GM19463 (cell line): ENCODE measurements around the gene RXRA.

Experiments used
- ATAC-seq: cut with Tn5 transposase; IDR thresholded peaks from one replicate; pipeline ENCODE4 v1.9.1; 2021; ENCODE audit warnings: mild to moderate bottlenecking, moderate library complexity; ENCODE audit not compliant: unreplicated experiment

RXRA gene

DNA sequence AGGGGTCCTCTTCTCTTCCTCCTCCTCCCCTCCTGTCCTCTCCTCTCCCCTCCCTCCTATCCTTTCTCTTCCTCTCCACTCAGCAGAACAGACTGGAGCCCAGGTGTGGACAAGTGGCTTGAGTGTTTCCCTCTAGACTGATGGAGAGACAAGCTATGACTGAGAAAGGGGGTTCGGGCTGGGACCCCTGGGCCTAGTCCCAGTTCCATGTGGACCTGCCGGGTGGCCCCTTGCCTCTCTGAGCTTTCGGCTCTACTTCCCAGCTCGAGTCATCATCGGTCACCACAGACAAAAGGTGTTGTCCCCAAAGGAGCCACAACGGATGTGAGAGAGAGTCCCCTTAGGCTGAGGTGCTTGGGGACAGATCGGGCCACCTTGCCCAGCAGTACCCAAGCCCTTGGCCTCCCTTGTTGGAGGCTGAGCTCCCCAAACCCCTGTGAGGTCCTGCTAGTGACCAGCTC, 3.4 kb upstream of the RXRA start:
- ATAC-seq, result no peak

DNA sequence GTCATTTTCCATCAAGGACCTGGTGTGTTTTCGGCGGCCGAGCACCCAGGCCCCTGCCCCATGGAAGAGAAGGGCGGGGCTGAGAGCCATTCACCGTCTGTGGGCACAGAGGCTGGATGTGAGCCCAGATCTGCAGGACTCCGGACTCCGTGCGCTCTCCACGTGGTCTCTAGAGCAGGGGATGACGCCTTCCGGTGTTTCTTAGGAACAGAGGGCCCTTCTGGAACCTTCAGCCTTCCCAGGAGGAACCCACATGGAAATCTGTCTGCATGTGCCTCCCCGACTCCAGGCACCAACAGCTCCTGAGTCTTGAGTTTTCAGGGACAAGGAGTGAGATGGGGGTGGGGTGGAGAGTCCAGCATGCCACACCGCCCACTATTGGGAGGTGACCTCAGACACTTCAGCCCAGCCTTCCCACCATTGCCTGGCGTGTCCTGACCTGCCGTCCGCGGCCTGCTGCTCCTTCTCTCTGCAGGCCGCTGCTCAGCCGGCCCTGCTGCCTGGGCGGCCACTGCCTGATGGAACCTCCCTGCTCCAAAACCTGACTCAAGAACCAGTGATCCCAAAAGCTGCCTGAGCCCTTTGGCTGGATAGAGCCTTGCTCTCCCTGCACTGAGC, 2.4 kb upstream of the RXRA start:
- ATAC-seq, result no peak

DNA sequence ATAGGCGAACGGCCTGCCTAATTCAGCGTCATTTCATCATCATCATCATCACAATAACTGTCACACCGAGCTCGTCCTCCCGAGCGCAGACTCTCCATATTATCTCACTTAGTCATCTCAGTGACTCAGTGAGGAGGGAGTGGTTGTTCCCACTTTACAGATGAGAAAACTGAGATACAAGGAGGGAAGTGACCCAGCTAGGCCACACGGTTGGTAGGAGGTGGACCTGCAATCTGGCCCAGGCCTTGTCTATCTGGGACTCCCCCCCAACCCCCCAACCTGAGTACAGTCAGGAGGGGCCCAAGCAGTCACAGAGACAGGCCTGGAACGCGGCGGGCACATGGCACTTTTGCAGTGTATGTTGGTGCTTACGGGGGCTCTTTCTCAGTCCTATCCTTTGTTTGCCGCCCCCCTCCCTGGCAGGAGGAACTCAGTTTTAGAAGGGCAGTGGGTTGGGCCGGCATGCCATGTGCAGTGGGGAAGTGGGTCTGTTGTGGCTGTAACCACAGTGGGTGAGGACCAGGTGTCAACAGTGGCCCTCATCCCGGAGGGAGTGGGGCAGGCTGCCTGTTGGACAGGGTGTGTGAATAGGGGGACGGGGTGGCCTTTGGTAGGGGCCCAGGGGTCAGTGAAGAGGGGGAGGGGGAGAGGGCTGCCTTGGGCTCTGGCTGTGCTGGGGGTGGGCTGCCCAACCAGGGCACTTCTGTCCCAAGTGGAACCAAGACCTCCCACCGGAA, 1.7 kb upstream of the RXRA start:
- no peak for ATAC-seq

DNA sequence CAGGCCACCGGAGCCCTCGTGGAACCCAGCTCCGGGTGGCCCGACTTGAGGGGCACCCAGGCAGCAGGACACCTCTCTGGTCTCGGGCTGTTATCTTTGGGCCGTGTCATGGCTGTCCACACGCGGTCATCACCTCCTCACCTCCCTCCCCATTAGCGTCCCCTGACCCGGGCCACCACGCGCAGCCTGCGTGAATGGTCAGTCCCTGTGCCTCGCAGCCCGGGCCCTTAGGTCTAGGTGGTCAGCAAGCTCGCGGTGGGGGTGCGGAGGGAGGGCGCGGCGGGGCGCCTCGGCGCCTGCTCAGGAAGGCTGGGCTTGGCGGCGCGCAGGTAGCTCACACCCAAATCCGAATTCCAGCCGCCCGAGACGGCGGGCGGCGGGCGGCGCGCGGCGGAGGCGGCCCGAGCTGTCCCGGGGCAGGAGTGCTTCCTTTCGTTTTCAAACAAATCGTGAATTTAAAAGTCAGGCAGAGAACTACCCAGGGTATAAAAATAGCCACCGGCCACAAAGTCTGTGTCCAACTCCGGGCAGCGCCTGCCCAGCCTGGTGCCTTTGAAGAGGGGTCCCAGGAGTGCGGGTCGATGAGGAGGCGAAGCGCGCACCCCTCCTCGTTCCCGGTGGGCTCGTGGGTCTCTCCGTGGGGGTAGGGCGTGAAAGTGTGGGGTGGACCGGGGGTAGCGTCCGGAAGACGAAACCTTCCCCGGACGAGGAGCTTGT, 1.0 kb upstream of the RXRA start:
- ATAC-seq, result no peak

DNA sequence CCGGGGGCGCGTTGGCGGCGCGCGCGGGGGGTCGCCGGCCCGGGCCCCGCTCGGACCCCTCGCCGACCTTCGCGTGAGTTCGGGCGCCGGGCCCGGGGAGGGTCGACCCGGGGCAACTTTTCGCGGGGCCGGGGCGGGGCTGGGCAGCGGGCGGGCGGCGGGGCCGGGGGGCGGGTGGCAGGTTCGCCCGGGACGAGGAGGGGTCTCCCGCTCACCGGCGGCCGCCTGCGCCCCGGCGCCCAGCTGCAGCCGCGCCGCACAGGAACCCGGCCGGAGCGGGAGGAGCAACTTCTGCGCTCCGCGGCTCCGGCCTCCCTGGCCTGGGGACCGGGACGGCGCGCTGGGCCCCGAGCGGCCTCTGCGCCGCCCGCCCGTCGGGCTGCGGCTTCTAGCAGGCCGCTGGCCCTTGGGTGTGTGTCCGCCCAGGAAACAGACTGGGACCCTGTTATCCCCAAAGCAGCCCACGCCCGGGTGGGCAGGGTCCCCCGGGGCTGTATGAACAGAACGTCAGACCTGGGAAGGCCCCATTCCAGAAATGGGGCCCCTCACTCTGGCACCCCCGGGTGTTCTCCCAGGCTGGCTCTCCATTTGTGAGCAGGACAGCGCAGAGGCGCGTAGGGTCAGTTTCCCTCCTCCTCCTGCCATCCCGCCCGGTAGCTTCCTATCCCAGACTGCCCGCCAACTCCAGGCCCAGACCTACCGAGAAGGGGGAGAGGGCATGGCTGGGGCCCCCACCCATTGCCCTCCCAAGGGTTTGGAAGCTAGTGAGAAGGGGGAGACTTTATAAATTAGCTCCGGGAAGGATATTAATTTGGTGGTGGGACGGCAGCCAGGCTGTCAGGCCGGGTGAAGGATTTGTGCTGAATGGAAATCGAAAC, 708 bp downstream of the RXRA start:
- ATAC-seq, result no peak

DNA sequence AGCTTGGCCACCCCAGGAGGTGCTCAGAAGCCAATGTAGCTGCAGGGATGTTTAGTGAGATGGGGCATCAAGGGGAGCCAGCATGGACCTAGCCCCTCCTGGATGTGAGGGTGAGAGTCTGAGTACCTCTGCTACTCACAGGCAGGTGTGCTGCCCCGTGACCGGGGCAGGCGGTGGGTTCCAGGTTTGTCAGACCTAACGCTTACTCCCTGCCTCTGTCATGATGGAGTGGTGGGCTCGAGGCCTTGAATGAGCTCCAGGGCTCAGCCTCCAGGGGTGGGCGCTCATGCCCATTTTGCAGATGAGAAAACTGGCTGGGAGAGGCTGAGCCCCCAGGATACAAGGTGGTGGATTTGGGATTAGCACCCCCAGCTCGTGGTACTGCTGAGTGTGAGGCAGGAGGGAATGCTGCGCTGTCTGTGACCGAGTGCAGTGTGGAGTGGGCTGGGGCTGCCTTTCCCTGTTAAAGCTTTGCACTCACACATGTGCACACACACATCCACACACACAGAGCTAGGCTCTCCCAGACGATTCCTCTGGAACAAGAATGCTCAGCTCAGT, 1.5 kb downstream of the RXRA start:
- ATAC-seq, result no peak

DNA sequence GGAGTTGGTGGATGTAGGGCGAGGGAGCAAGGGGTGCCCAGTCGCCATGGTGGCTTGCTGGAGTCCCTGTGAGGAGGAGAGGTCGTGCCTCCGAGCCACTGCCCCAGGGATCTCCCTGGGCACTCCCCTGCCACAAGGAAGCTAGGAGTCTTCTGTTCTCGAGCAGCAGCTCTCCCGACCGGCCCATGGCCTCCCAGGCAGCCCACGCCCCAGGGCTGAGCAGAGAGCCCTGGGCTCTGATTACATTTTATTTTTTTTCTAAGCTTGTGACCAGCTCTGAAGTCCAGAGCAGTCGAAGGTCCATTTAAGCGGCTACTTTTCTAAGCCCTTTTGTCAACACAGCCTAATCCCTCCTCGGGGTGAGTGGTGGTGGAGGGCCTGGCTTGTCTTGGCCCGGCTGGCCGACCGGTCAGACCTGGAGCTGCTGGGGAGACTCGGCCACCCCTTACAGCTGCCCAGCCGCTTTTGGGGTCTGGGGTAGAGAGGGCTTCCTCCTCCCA, 2.1 kb downstream of the RXRA start:
- ATAC-seq, result no peak

DNA sequence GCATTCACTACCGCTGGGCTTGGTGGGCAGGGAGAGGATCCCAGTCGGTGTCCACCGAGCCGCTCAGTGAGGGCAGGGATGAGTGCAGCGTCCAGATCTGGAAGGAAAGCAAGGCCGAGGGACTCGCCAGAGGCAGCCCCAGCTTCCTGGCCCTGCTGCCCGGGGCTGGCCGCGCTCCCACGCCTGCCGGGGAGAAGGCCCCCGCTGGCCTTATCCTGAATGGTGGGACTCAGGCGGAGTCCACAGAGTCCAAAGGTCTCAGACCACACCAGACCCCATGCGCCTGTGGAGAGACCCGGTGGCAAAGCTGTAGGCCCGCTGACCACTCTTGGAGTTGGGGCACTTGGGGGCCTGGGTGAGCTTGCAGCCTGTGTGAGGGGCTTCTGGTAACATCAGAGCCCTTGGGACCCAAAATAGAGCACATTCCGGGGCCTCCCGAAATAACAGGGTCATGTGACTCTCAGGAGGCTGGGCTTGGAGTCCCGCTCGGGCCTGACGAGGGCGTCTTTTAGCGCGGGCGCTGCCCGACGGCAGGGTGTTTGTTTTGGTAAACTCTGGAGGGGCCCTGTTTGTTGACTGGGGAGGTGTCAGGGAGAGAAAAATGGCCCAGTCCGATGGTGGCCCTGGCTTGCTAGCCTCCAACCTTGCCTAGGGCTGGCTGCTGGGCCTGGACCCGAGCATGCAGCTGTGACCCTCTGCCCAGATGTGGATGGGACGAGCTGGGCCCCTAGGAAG, 2.8 kb downstream of the RXRA start:
- ATAC-seq, result no peak

DNA sequence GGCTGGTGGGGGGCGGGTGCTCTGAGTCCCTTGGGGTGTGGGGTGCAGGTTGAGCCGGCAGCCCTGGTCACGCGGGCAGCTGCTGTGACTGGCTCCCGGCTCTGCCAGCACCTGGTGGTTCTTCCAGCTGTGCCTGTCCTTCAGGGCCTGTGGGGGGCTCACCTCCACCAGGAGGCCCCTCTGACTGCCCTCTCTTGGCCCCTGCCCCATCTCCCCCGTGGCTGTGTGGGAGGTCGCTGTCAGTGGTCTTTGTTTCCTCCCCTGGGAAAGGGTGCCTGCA, 3.3 kb downstream of the RXRA start:
- no peak for ATAC-seq

DNA sequence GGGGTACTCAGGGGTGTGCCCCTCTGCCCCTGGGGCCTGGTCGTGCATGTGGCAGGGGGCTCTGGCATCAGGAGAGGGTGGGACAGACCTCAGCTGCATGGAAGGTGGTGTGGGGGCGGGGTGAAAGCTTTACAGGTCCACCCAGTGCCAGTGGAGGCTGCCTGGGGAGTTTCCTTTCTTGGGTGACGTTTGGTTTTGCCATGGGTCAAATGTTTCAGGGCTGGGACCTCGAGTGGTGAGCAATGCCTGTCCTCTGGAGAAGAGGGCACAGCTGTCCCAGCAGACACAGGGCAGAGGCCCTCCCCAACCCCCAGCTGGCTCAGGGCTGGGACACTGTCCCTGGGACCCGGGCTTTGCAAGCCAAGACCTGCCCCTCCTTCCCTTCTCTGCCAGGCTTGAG, 3.6 kb downstream of the RXRA start:
- no peak for ATAC-seq

DNA sequence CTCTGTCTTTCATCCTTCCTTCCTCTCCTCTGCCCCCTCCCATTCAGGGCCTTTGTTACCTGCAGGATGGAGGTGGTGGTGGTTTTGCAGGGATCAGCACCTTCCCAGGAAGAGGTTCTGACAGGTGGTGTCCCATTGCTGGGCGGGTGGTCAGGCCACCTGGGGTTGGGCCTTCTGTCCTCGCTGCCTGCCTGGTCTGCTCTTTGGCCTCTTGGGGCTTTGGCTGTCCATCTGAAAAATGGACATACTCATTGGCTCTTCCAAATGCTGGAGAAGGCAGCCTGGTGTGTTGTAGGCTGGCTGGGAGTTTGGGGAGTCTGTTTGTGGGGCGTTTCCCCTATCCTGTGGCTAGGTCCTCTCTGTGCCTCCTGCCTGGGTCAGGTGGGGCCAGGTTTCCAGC, 4.3 kb downstream of the RXRA start:
- no peak for ATAC-seq

DNA sequence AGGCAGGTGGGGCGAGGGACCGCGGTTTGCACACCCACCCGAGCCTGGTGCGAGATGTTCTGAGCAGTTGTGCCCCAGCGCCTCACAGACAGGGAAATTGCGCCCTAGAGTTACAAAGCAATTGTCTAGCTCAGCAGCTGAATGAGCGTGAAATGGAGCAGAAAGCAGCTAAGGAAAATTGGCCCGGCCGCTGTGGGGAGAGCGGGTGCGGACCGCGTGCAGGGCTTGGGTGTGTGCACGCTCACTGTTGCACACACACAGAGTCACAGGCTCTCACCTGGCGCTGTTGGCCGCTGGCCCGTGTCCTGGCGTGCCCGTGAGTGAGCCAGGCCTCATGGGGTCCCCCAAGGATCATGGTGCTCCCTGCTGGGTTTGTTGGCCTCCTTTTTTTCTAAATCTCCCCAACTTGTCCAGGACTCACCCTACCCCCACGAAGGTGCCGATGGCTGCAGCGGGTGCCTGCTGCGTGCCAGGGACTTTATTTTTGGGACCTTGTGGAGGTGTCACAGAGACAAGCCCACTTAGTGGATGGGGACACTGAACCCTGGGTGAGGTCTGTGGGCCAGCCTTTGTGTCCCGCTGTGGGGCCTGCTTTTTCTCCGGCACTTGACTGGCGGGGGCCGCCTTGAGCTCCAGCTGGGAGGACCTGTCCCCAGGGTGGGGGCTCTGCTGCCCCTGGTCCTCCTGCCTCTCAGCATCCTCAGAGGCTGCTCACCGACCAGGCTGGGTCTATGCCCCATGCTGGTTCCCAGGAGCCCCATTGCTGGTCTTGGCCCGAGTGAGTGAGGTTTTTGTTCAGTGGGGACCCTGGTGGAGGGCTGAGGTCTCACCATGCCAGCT, 5.2 kb downstream of the RXRA start:
- ATAC-seq, result no peak

DNA sequence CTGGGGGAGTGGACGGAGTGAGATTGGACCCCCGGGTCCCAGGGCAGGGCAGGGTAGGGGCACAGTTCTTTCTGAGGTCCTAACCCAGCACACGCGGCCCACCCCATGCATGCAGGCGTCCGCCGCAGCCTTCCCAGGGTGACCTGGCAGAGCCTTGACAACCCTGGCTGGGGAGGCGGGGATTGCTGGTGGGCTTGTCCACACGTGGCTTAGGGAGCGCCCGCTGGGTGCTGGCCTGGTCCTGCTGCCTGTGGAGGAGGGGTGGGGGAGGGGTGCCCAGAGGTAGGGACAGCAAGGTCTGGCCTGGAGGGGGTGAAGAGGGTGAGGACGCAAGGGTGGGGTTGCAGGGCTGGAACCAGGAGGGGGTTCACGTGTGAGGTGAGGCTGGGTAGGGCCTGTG, 6.0 kb downstream of the RXRA start:
- ATAC-seq, result no peak

DNA sequence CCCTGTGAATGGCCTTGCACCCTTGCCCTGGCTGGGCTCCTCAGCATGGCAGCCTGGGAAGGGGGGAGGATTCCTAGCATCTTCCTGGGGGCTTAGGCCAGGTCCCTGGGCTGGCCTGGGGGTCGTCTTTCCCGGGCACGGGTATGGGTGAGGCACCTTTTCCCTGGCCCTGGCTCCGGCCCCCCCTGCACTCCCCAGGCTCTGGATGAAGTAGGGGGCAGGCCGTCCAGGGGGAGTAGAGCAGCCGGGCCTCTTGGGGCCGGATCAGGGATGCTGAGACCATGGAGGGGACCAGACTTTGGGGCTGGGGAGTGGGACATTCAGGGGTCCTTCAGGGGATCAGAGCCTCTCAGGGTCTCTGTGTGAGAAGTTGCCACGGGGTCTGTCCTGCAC, 6.6 kb downstream of the RXRA start:
- ATAC-seq, result no peak

DNA sequence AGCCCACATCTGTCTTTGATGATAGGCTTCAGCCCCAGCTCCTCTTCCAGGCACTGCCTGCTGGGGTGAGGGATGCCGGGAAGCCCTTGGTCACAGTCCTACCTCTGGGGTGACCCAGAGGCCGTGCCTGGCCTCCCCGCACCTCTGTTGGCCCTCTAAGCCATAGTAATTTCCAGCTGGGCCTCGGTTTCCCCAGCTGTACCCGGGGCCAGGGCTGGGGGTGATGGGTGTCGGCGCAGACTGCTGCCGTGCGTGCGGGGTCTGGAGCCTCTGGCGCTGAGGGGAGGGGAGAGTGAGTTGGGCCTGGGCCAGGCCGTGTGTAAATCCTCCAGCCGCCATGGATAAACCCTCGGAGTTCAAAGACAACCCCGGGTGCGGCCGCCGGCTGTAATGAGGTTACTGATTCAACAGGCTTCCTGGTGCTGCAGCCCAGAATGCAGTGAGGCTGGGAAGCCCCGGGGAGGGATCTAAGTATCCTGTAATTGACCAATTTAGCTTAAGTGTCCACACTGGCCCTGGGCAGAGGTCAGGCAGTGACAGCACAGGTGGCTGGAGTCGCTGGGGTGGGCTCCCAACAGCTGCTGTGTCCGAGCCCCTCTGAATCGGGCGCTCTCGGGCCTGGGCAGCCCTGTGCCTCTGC, 7.1 kb downstream of the RXRA start:
- ATAC-seq, result no peak

DNA sequence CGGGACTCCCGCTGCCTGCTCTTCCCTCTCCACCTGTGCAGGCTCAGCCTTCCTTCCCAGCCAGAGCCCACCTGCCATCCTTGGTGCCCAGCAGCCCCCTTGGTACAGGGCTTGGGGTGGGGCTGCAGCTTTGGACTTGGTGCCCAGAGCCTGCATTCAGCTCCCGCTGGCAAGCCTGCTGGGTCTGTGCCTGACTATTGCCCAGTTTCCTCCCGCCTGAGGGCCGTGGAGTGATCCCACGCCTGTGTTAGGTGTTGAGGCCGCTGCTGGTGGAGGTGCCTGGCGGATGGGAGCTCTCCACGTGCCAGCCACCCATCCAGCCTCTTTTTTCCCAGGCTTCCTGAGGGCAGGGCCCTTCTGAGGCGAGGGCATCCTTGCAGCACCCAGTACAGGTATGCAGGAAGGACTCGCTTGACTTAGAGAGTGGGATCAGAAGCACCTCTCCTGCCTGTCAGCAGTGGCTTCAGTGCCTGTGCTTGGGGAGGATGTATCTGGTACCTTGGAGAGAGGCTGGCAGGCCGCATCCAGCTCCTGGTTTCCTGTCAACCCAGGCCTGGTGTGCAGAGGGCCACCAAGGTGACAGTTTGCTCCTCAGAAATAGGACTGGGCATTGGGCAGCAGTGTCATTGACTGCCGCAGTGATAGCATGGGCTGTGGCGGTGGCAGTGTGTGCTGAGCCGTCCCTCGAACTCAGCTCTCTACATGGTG, 7.8 kb downstream of the RXRA start:
- no peak for ATAC-seq

DNA sequence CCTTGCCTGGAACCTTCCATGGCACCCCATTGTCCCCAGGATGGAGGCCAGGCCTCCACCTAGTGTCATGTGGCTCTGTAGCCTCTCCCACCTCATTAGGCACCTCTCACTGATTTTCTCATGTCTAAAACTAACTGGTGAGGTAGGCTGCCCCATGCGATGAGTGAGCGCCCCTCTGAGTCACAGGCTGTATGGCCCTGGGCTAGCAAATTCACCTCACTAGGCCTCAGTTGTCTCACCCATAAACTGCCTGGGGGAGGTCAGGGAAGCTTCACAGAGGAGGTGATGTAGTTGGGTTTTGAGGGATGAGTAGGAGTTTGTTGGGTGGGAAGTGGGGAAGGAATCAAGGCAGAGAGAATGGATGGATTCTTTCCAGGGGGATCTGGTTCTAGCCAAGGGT, 8.8 kb downstream of the RXRA start:
- no peak for ATAC-seq

DNA sequence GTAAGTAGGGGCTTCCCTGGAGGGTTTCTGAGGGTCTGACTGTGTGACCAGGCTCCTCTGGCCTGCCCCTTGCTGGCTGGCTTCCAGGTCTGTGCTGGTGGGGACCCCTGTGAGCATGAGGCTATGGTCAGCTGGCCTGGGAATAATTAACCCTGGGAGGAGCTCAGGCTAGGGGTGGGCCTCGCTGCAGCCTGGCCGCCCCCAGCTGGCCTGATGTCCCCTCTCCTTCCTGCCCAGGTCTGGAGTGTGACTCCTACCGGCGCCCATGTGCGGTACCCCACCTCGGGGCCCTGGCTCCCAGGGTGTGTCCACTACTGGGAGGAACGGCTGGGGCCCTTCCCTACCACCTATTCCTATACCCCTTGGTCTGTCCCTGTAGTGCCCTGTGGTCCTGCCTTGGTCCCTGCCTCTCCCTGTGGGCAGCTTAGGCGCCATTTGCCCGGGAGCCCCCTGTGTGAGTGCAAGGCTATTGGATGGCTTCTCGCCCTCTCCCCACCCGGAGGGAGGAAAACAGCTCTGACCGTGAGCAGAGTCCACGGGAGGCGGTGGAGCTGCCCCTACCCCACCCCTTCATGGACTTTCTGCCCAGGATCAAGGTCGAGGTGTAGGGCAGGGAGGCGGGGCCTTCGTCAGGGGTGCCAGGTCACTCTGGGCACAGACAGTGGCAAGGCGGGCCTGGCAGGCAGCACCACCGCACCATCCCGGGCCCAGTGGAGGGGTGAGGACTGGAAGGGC, 9.4 kb downstream of the RXRA start:
- ATAC-seq, result no peak
